Measurements from ENCODE around the gene SYCE1L. TPM values are rescaled to one million over a fixed set of nuclear protein-coding genes. Genes with fewer than 3 reads are reported as not detected.
A peak's percentile ranks its signal among the peaks of the same experiment; 100 is the strongest.

SYCE1L gene, protein sequence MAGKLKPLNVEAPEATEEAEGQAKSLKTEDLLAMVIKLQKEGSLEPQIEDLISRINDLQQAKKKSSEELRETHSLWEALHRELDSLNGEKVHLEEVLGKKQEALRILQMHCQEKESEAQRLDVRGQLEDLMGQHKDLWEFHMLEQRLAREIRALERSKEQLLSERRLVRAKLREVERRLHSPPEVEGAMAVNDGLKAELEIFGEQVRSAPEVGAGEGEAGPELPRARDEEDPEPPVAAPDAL
- total RNA-seq (2021) = 0.63 TPM in 1 of 2 replicates, not detected in the other
- percentile 51 among the genes with signal in this experiment for Bru-seq, nascent RNA
- percentile 42 among the genes with signal in this experiment for BruChase-seq, experiment 1, labeled RNA remaining after a 2-hour chase
- percentile 44 among the genes with signal in this experiment for BruChase-seq, experiment 2, labeled RNA remaining after a 6-hour chase
- long read RNA-seq, partial matches to known transcripts = 0 of 3 reads
- long read RNA-seq, other reads (novel, unspliced or antisense) = 3 of 3 reads

DNA sequence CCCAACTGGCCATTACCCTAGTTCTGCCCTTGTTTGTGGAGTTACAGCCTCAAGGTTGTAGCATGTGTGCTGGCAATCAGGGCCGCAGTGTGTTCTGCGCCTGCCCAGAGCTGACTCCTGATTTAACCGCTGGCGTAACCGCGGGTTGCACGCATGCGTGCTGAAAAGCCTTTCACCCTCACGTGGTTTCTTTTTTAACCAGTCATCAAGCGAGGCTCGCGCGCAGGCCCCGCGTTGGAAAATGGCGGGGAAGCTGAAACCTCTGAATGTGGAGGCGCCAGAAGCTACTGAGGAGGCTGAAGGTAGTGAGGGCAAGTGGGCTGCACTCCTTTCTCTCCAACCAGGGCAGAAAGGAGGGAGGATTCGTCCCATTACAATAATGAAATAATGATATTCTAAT lies at the start of gene SYCE1L:
Gene SYCE1L (plus strand): TSS at position 198 of the 400 bp plus-strand sequence. CDS start 44 bp downstream, at position 242.
- Histone ChIP-seq H3K9me3 (ENCODE audit: low read depth, low read length, poor library complexity, severe bottlenecking) (no peaks in the 10 kb centered on the region), H3K36me3 (ENCODE audit: insufficient read depth, low read length, poor library complexity, severe bottlenecking) (peaks cover 21% of the 10 kb centered on the region), H3K4me1 (ENCODE audit: insufficient read depth, low read length, poor library complexity, severe bottlenecking) (no peaks in the 10 kb centered on the region), H3K27ac (ENCODE audit: low read depth, low read length, poor library complexity, severe bottlenecking) (no peak within 1 kb of the TSS), H3K4me3 (ENCODE audit: low read depth, low read length, poor library complexity, severe bottlenecking) (no peak within 1 kb of the TSS), H3K27me3 (replicated peaks; ENCODE audit: insufficient read depth, low read depth, low read length, poor library complexity) (no peaks in the 10 kb centered on the region)
- intact Hi-C loops (cut with micrococcal nuclease; ENCODE audit: unreplicated experiment) = no loop called here
- ChIA-PET POLR2A (ENCODE audit: low non-redundant PET) (no interaction called here), CTCF (no interaction called here)
- BruUV-seq (replicated peaks) = no TSS peak
- DNase-seq (ENCODE audit: low spot score) = no peak
- TF ChIP-seq, protein P1, sequence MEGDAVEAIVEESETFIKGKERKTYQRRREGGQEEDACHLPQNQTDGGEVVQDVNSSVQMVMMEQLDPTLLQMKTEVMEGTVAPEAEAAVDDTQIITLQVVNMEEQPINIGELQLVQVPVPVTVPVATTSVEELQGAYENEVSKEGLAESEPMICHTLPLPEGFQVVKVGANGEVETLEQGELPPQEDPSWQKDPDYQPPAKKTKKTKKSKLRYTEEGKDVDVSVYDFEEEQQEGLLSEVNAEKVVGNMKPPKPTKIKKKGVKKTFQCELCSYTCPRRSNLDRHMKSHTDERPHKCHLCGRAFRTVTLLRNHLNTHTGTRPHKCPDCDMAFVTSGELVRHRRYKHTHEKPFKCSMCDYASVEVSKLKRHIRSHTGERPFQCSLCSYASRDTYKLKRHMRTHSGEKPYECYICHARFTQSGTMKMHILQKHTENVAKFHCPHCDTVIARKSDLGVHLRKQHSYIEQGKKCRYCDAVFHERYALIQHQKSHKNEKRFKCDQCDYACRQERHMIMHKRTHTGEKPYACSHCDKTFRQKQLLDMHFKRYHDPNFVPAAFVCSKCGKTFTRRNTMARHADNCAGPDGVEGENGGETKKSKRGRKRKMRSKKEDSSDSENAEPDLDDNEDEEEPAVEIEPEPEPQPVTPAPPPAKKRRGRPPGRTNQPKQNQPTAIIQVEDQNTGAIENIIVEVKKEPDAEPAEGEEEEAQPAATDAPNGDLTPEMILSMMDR (conservative IDR thresholded peaks at IDR 0.05; ENCODE audit: low read depth, low read length) = no peak
- TF ChIP-seq EZH2 (IDR thresholded peaks at IDR 0.05; ENCODE audit: borderline replicate concordance, low read depth, low read length, poor library complexity, severe bottlenecking) = no peak

DNA sequence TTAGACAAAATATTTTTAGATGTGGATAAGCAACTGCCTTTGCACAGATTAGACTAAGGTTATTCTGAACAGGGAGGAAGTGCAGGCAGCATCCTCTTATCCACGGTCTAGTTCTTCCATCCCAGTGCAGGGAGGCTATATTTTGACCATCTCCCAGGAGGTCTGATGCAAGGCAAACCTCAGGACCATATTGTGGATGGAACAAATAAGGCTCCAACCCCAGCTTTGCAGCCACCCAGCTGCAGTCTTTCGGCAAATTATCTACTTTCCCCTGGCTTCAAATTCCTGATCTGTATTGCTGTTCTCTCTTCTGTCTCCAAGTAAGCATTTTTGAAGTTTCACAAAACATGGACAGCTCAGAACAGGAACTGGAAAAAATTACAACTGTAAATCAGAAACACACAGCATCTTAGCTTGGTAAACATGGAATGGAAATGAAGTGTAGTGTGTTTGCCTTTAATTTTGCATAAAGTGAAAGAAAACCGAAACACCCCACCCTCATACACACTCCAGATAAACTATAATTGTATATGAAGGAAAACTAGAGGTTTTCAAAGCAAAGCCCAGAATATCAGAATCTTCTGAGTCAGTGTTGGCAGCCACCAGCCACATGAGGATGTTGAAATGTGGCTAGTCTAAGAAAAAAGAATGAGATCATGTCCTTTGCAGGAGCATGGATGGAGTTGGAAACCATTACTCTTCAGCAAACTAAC lies 41.7 kb upstream of the SYCE1L start:
- no peaks in the 10 kb centered on the region for H3K36me3 ChIP-seq (ENCODE audit: insufficient read depth, low read length, poor library complexity, severe bottlenecking)
- H3K4me3 ChIP-seq (ENCODE audit: low read depth, low read length, poor library complexity, severe bottlenecking) = no peak overlapping the region
- ChIA-PET POLR2A (ENCODE audit: low non-redundant PET) (no interaction called here), CTCF (no interaction called here)
- no TSS peak for BruUV-seq (replicated peaks)
- no peak for DNase-seq (ENCODE audit: low spot score)
- no peak overlapping the region for H3K27ac ChIP-seq (ENCODE audit: low read depth, low read length, poor library complexity, severe bottlenecking)
- intact Hi-C loops (cut with micrococcal nuclease; ENCODE audit: unreplicated experiment) = no loop called here
- H3K27me3 ChIP-seq (replicated peaks; ENCODE audit: insufficient read depth, low read depth, low read length, poor library complexity) = peaks cover 52% of the 10 kb centered on the region
- H3K4me1 ChIP-seq (ENCODE audit: insufficient read depth, low read length, poor library complexity, severe bottlenecking) = no peaks in the 10 kb centered on the region
- TF ChIP-seq, protein P1 (conservative IDR thresholded peaks at IDR 0.05; ENCODE audit: low read depth, low read length) = no peak
- TF ChIP-seq EZH2 (IDR thresholded peaks at IDR 0.05; ENCODE audit: borderline replicate concordance, low read depth, low read length, poor library complexity, severe bottlenecking) = no peak
- H3K9me3 ChIP-seq (ENCODE audit: low read depth, low read length, poor library complexity, severe bottlenecking) = no peaks in the 10 kb centered on the region

DNA sequence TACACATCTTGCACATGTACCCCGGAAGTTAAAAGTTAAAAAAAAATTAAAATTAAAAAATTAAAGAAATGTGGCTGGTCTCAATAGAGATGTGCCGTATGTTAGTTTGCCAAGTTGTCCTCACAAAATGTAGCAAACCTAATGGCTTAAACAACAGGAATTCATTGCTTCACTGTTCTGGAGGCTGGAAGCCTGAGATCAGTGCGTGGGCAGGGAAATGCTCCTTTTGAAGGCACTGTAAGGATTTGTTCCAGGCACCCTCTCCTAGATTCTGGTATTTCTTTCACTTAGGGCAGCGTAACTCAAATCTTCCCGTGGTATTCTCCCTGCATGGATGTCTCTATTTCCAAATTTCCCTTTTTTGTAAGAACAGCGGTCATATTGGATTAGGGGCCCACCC lies 40.9 kb upstream of the SYCE1L start:
- H3K36me3 ChIP-seq (ENCODE audit: insufficient read depth, low read length, poor library complexity, severe bottlenecking) = no peaks in the 10 kb centered on the region
- intact Hi-C loops (cut with micrococcal nuclease; ENCODE audit: unreplicated experiment) = no loop called here
- ChIA-PET CTCF (no interaction called here), POLR2A (ENCODE audit: low non-redundant PET) (no interaction called here)
- BruUV-seq (replicated peaks) = no TSS peak
- H3K9me3 ChIP-seq (ENCODE audit: low read depth, low read length, poor library complexity, severe bottlenecking) = no peaks in the 10 kb centered on the region
- TF ChIP-seq, protein P1 (conservative IDR thresholded peaks at IDR 0.05; ENCODE audit: low read depth, low read length) = no peak
- no peak for TF ChIP-seq EZH2 (IDR thresholded peaks at IDR 0.05; ENCODE audit: borderline replicate concordance, low read depth, low read length, poor library complexity, severe bottlenecking)
- no peak overlapping the region for H3K27ac ChIP-seq (ENCODE audit: low read depth, low read length, poor library complexity, severe bottlenecking)
- no peak overlapping the region for H3K4me3 ChIP-seq (ENCODE audit: low read depth, low read length, poor library complexity, severe bottlenecking)
- peaks cover 58% of the 10 kb centered on the region for H3K27me3 ChIP-seq (replicated peaks; ENCODE audit: insufficient read depth, low read depth, low read length, poor library complexity)
- no peaks in the 10 kb centered on the region for H3K4me1 ChIP-seq (ENCODE audit: insufficient read depth, low read length, poor library complexity, severe bottlenecking)
- no peak for DNase-seq (ENCODE audit: low spot score)
